ENCODE measurements around the gene MAST1. TPM values are rescaled to one million over a fixed set of nuclear protein-coding genes. Genes with fewer than 3 reads are reported as not detected.
"Not testable (repeated sequence)": the region's sequence is repeated elsewhere in the genome, so short reads cannot be mapped to it uniquely, and the experiment has no call there.

The MAST1 gene
- polyA plus RNA-seq, 1 experiment = 0.47 TPM

GRCh38 chr19:12912571-12912970 is 74.3 kb downstream of the MAST1 start:
- no peak for TF ChIP-seq CTCF (IDR thresholded peaks at IDR 0.05; ENCODE audit: low read depth, low read length)
- POLR2A ChIA-PET = interaction anchor here (0.6 to 1.2 kb wide), 2 partner anchors 25 to 34 kb away, joined by 3 read pairs; no protein-coding TSS in a partner anchor
- Histone ChIP-seq H3K27me3 (ENCODE audit: control insufficient read depth, insufficient read depth, low read length) (no peaks in the 10 kb centered on the region), H3K27ac (ENCODE audit: low read depth, low read length) (no peak overlapping the region), H3K9me3 (ENCODE audit: control insufficient read depth, insufficient read depth, low read length) (no peaks in the 10 kb centered on the region), H3K4me3 (ENCODE audit: low read depth, low read length) (no peak overlapping the region)
- CTCF ChIA-PET = interaction anchor here (0.5 to 1.6 kb wide), 3 partner anchors 53 to 155 kb away, joined by 3 to 4 read pairs (median 3); no protein-coding TSS in a partner anchor
- no peak for DNase-seq (ENCODE audit: low read depth, low spot score)

- POLR2A ChIA-PET = interaction anchor here (0.6 to 1.2 kb wide), 2 partner anchors 21 to 25 kb away, joined by 3 read pairs; partner anchors contain the start of gene FARSA
Measured at GRCh38 chr19:12913011-12913561, 74.8 kb downstream of the MAST1 start.

GRCh38 chr19:12913851-12914690 is 75.8 kb downstream of the MAST1 start:
- CTCF ChIA-PET = interaction anchor here (1.2 to 1.6 kb wide), 3 partner anchors 51 to 156 kb away, joined by 3 to 4 read pairs (median 3); no protein-coding TSS in a partner anchor

More at GRCh38 chr19:12913011-12913561, 74.8 kb downstream of the MAST1 start:
- peak; percentile 21 for DNase-seq (ENCODE audit: low read depth, low spot score)
- no peak overlapping the region for H3K27ac ChIP-seq (ENCODE audit: low read depth, low read length)
- H3K9me3 ChIP-seq (ENCODE audit: control insufficient read depth, insufficient read depth, low read length) = peaks cover under 1% of the 10 kb centered on the region; the same call in 1 of the 2 replicates
- H3K4me3 ChIP-seq (ENCODE audit: low read depth, low read length) = no peak overlapping the region
- no peaks in the 10 kb centered on the region for H3K27me3 ChIP-seq (ENCODE audit: control insufficient read depth, insufficient read depth, low read length)
- CTCF ChIA-PET = interaction anchor here (0.8 to 1.6 kb wide), 4 partner anchors 52 to 156 kb away, joined by 3 to 4 read pairs (median 3); no protein-coding TSS in a partner anchor
- no peak for TF ChIP-seq CTCF (IDR thresholded peaks at IDR 0.05; ENCODE audit: low read depth, low read length)

GRCh38 chr19:12915860-12916259 is 77.5 kb downstream of the MAST1 start:
- not testable (repeated sequence) for H3K27ac ChIP-seq (ENCODE audit: low read depth, low read length); DNase-seq (ENCODE audit: low read depth, low spot score); H3K4me3 ChIP-seq (ENCODE audit: low read depth, low read length); H3K9me3 ChIP-seq (ENCODE audit: control insufficient read depth, insufficient read depth, low read length); H3K27me3 ChIP-seq (ENCODE audit: control insufficient read depth, insufficient read depth, low read length)
- CTCF ChIA-PET = interaction anchor here (1.4 kb wide), 1 partner anchor 68 kb away, joined by 3 read pairs; no protein-coding TSS in a partner anchor
- POLR2A ChIA-PET = interaction anchor here (0.6 kb wide), 1 partner anchor 25 kb away, joined by 3 read pairs; no protein-coding TSS in a partner anchor

More at GRCh38 chr19:12913851-12914690, 75.8 kb downstream of the MAST1 start:
- Histone ChIP-seq H3K4me3 (ENCODE audit: low read depth, low read length) (no peak overlapping the region), H3K9me3 (ENCODE audit: control insufficient read depth, insufficient read depth, low read length) (peaks cover 6% of the 10 kb centered on the region; the same call in 1 of the 2 replicates), H3K27me3 (ENCODE audit: control insufficient read depth, insufficient read depth, low read length) (no peaks in the 10 kb centered on the region), H3K27ac (ENCODE audit: low read depth, low read length) (no peak overlapping the region)
- no peak for DNase-seq (ENCODE audit: low read depth, low spot score)
- POLR2A ChIA-PET = interaction anchor here (0.6 kb wide), 1 partner anchor 43 kb away, joined by 4 read pairs; no protein-coding TSS in a partner anchor
- no peak for TF ChIP-seq CTCF (IDR thresholded peaks at IDR 0.05; ENCODE audit: low read depth, low read length)

GRCh38 chr19:12918253-12918652 is 79.9 kb downstream of the MAST1 start:
- Histone ChIP-seq H3K27me3 (ENCODE audit: control insufficient read depth, insufficient read depth, low read length) (no peaks in the 10 kb centered on the region), H3K9me3 (ENCODE audit: control insufficient read depth, insufficient read depth, low read length) (peaks cover 6% of the 10 kb centered on the region; the same call in 1 of the 2 replicates), H3K4me3 (ENCODE audit: low read depth, low read length) (no peak overlapping the region), H3K27ac (ENCODE audit: low read depth, low read length) (no peak overlapping the region)
- no peak for TF ChIP-seq CTCF (IDR thresholded peaks at IDR 0.05; ENCODE audit: low read depth, low read length)
- CTCF ChIA-PET = no interaction called here
- POLR2A ChIA-PET = interaction anchor here (0.7 kb wide), 1 partner anchor 26 kb away, joined by 8 read pairs; no protein-coding TSS in a partner anchor
- no peak for DNase-seq (ENCODE audit: low read depth, low spot score)

Measured in AG04450 (cell line).